DND-41 (cell line): ENCODE results near the gene STAT5B.
A peak's percentile ranks its signal among the peaks of the same experiment; 100 is the strongest.
"Not testable (repeated sequence)": the region's sequence is repeated elsewhere in the genome, so short reads cannot be mapped to it uniquely, and the experiment has no call there.

ENCODE experiments used
- ATAC-seq: fragments of 200-7000 bp; cut with Tn5 transposase; 3 replicates; pipeline ENCODE4 v1.9.1; 2021; ENCODE audit warnings: low read depth; ENCODE audit not compliant: insufficient read depth
- DNase-seq: peaks from one replicate; pipeline ENCODE4 v3.0.0-alpha.2; 2020
- H2AFZ ChIP-seq: 2 replicates; pipeline ENCODE4 v1.6.0; 2012; ENCODE audit warnings: low read depth, low read length
- H3K27ac ChIP-seq: 2 replicates; pipeline ENCODE4 v1.5.1; 2012; ENCODE audit warnings: low read length, inconsistent platforms
- H3K27me3 ChIP-seq: fragments of 200-600 bp; sonication (generic); 2 replicates; pipeline ENCODE4 v1.6.0; 2012; ENCODE audit warnings: low read length, mild to moderate bottlenecking, inconsistent platforms; ENCODE audit not compliant: insufficient read depth, poor library complexity
- H3K36me3 ChIP-seq: 2 replicates; pipeline ENCODE4 v1.5.1; 2012; ENCODE audit warnings: low read length, inconsistent platforms; ENCODE audit not compliant: insufficient read depth
- H3K4me1 ChIP-seq: 2 replicates; pipeline ENCODE4 v1.5.1; 2012; ENCODE audit warnings: mild to moderate bottlenecking, low read length; ENCODE audit not compliant: insufficient read depth
- H3K4me2 ChIP-seq: 2 replicates; pipeline ENCODE4 v1.6.0; 2012; ENCODE audit warnings: mild to moderate bottlenecking, moderate library complexity, low read length, inconsistent platforms; ENCODE audit not compliant: insufficient read depth
- H3K4me3 ChIP-seq, 2 experiments: fragments of 200-600 bp in 1 of 2; shearing (Covaris generic) in 1 of 2; 2 replicates each; pipeline ENCODE4 v1.5.1; 2012 to 2016; ENCODE audit warnings: inconsistent platforms in 2 of 2, low read length in 2 of 2, mild to moderate bottlenecking in 2 of 2, low read depth in 1 of 2, moderate library complexity in 1 of 2
- H3K79me2 ChIP-seq: 2 replicates; pipeline ENCODE4 v1.6.0; 2012; ENCODE audit warnings: low read length, inconsistent platforms; ENCODE audit not compliant: insufficient read depth
- H3K9ac ChIP-seq: 2 replicates; pipeline ENCODE4 v1.6.0; 2012; ENCODE audit warnings: low read depth, mild to moderate bottlenecking, inconsistent platforms, low read length, moderate library complexity
- H3K9me3 ChIP-seq: 2 replicates; pipeline ENCODE4 v1.5.1; 2012; ENCODE audit warnings: low read length, moderate library complexity, mild to moderate bottlenecking, inconsistent platforms; ENCODE audit not compliant: insufficient read depth, severe bottlenecking
- H4K20me1 ChIP-seq: 2 replicates; pipeline ENCODE4 v1.6.0; 2012; ENCODE audit warnings: low read length; ENCODE audit not compliant: insufficient read depth
- CTCF ChIP-seq: IDR thresholded peaks from 2 replicates; pipeline ENCODE4 v1.5.1; 2012; ENCODE audit warnings: borderline replicate concordance, low read length, moderate library complexity, mild to moderate bottlenecking; ENCODE audit not compliant: poor library complexity, severe bottlenecking; ENCODE audit errors: extremely low read depth
- EZH2 ChIP-seq: IDR thresholded peaks from 3 replicates; pipeline ENCODE4 v1.6.1; 2012; ENCODE audit warnings: borderline replicate concordance, low read depth, mild to moderate bottlenecking, moderate library complexity, low read length, inconsistent platforms; ENCODE audit not compliant: severe bottlenecking

Gene STAT5B

GRCh38 chr17:42221886-42222745 lies 54.1 kb downstream of the STAT5B start:
- Histone ChIP-seq H3K27me3 (no peaks in the 10 kb centered on the region), H3K27ac (no peak overlapping the region), H3K36me3 (peaks cover 50% of the 10 kb centered on the region), H3K4me2 (no peak overlapping the region), H2AFZ (no peak overlapping the region), H4K20me1 (no peaks in the 10 kb centered on the region; the same call in 1 of the 2 replicates), H3K4me3 (no peak overlapping the region), H3K9ac (no peak overlapping the region), H3K9me3 (no peaks in the 10 kb centered on the region), H3K79me2 (no peaks in the 10 kb centered on the region), H3K4me1 (no peaks in the 10 kb centered on the region)
- DNase-seq = peak; percentile 33
- no peak for TF ChIP-seq EZH2
- peak; percentile 75 for TF ChIP-seq CTCF
- ATAC-seq = peak; percentile 77

GRCh38 chr17:42219280-42219679 lies 56.9 kb downstream of the STAT5B start:
- H3K9me3 ChIP-seq, DNase-seq, H2AFZ ChIP-seq, H3K27me3 ChIP-seq, H3K27ac ChIP-seq, H4K20me1 ChIP-seq, H3K79me2 ChIP-seq, H3K4me2 ChIP-seq, ATAC-seq, H3K4me3 ChIP-seq, H3K9ac ChIP-seq, H3K4me1 ChIP-seq: not testable (repeated sequence)
- peaks cover 64% of the 10 kb centered on the region for H3K36me3 ChIP-seq

GRCh38 chr17:42214156-42214555 lies 62.0 kb downstream of the STAT5B start:
- DNase-seq = no peak
- Histone ChIP-seq H3K36me3 (peaks cover 71% of the 10 kb centered on the region), H3K9me3 (no peaks in the 10 kb centered on the region), H3K4me2 (no peak overlapping the region), H3K4me1 (no peaks in the 10 kb centered on the region), H4K20me1 (no peaks in the 10 kb centered on the region), H3K27ac (no peak overlapping the region), H3K79me2 (no peaks in the 10 kb centered on the region), H3K4me3 (no peak overlapping the region), H3K27me3 (no peaks in the 10 kb centered on the region), H2AFZ (no peak overlapping the region), H3K9ac (no peak overlapping the region)
- no peak for TF ChIP-seq EZH2
- ATAC-seq = no peak

- no peak overlapping the region for H2AFZ ChIP-seq
- no peaks in the 10 kb centered on the region for H3K27me3 ChIP-seq
- no peaks in the 10 kb centered on the region for H3K9me3 ChIP-seq
- H3K36me3 ChIP-seq = peaks cover 77% of the 10 kb centered on the region
- no peaks in the 10 kb centered on the region for H3K79me2 ChIP-seq
- DNase-seq = no peak
- no peak overlapping the region for H3K4me3 ChIP-seq
- ATAC-seq = no peak
- no peaks in the 10 kb centered on the region for H3K4me1 ChIP-seq
- no peak overlapping the region for H3K9ac ChIP-seq
- TF ChIP-seq EZH2 (no peak), CTCF (no peak)
- no peak overlapping the region for H3K4me2 ChIP-seq
- no peak overlapping the region for H3K27ac ChIP-seq
- no peaks in the 10 kb centered on the region for H4K20me1 ChIP-seq
Observed at GRCh38 chr17:42212382-42212781, 63.8 kb downstream of the STAT5B start.

- H4K20me1 ChIP-seq, H2AFZ ChIP-seq, H3K27ac ChIP-seq, H3K9me3 ChIP-seq, H3K79me2 ChIP-seq, H3K4me1 ChIP-seq, DNase-seq, H3K4me2 ChIP-seq, ATAC-seq, H3K27me3 ChIP-seq, H3K9ac ChIP-seq, H3K4me3 ChIP-seq: not testable (repeated sequence)
- peaks cover 77% of the 10 kb centered on the region for H3K36me3 ChIP-seq
Observed at GRCh38 chr17:42211921-42212341, 64.3 kb downstream of the STAT5B start.
